ENCODE data around the gene SLMAP. TPM values are rescaled to one million over a fixed set of nuclear protein-coding genes. Genes with fewer than 3 reads are reported as not detected.

Gene SLMAP
- total and polyA plus RNA-seq, 2 of the 13 experiments (the other 11 are each of a cell fraction or from before 2014, with no cell fraction given), result 24.0 to 48.3 TPM

DNA sequence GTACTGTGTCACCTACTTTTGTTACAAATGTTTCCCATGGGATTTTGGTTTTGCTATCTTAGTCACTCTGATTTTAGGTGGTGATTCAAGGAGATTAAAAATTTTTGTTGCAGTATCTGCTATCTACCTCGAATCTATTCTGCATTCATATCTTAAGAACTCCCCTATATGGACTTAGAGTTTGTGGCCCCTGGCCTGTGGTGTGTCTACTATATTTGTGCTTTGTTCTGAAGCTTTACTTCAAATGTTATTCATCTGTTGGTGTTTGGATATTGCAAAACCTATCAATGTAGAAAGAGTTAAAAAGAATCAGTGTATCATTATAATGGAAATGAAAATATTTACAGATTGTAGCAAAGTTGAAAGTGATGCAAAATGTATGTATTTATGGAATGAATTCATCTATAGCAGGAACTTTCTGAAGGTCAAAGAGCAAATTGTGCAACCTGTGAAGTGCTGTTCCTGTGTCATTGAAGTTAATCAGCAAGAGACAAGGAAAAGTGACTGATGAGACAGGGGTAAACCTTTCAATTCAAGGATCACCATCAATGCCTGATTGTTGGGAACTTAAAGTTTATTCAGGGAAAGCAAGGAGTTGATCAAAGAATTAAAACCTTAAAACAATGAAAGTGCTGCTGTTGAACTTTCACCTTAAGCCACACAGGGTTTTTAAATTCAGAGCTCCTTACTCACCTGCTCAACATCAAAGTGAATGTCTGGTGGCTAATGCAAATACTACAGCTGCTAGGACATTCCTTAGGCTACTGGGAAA is 71.0 kb downstream of the SLMAP start (continued):
- TF ChIP-seq FOXC1 (CRISPR knock-in tag; IDR thresholded peaks at IDR 0.05; ENCODE audit: borderline replicate concordance) (no peak), NFE2L2 (IDR thresholded peaks at IDR 0.05; ENCODE audit: low read length) (no peak), DR1 (CRISPR knock-in tag; IDR thresholded peaks at IDR 0.05) (no peak), AGO2 (optimal IDR thresholded peaks at IDR 0.05; ENCODE audit: low read depth, low read length) (no peak), HMG20A (CRISPR knock-in tag; IDR thresholded peaks at IDR 0.05; ENCODE audit: borderline replicate concordance) (peak; percentile 81), ZNF75D (CRISPR knock-in tag; IDR thresholded peaks at IDR 0.05; ENCODE audit: borderline replicate concordance) (no peak), ZMYM4 (CRISPR knock-in tag; IDR thresholded peaks at IDR 0.05) (no peak), ZNF879 (CRISPR knock-in tag; IDR thresholded peaks at IDR 0.05) (no peak), SAP130 (CRISPR knock-in tag; IDR thresholded peaks at IDR 0.05; ENCODE audit: low read depth) (peak; percentile 69), MTF2 (CRISPR knock-in tag; IDR thresholded peaks at IDR 0.05; ENCODE audit: borderline replicate concordance) (no peak), ZSCAN29 (CRISPR knock-in tag; conservative IDR thresholded peaks at IDR 0.05) (no peak), ISX (CRISPR knock-in tag; conservative IDR thresholded peaks at IDR 0.05) (no peak), TSC22D2 (CRISPR knock-in tag; IDR thresholded peaks at IDR 0.05; ENCODE audit: borderline replicate concordance) (no peak), ZFX (CRISPR knock-in tag; IDR thresholded peaks at IDR 0.05; ENCODE audit: low read depth) (no peak), RBFOX2 (IDR thresholded peaks at IDR 0.05; ENCODE audit: low read depth, low read length) (no peak), ZKSCAN8 (CRISPR knock-in tag; IDR thresholded peaks at IDR 0.05; ENCODE audit: borderline replicate concordance) (peak; percentile 62; the same call in 1 of the 2 replicates), TCF7L2 (IDR thresholded peaks at IDR 0.05; ENCODE audit: low read depth, low read length) (peak; percentile 63; the same call in 1 of the 2 replicates), ZNF382 (CRISPR knock-in tag; IDR thresholded peaks at IDR 0.05; ENCODE audit: borderline replicate concordance) (no peak), BCL6 (CRISPR knock-in tag; IDR thresholded peaks at IDR 0.05) (peak; percentile 72), ZNF234 (CRISPR knock-in tag; conservative IDR thresholded peaks at IDR 0.05) (no peak), MYNN (CRISPR knock-in tag; IDR thresholded peaks at IDR 0.05; ENCODE audit: low read depth) (no peak), SRSF1 (optimal IDR thresholded peaks at IDR 0.05; ENCODE audit: low read depth, low read length) (no peak), ZSCAN25 (CRISPR knock-in tag; IDR thresholded peaks at IDR 0.05) (no peak), FOXA1 (IDR thresholded peaks at IDR 0.05) (no peak), FOXA1 (CRISPR knock-in tag; IDR thresholded peaks at IDR 0.05) (peak; percentile 26; the same call in 1 of the 2 replicates)
- TF ChIP-seq, protein P1, sequence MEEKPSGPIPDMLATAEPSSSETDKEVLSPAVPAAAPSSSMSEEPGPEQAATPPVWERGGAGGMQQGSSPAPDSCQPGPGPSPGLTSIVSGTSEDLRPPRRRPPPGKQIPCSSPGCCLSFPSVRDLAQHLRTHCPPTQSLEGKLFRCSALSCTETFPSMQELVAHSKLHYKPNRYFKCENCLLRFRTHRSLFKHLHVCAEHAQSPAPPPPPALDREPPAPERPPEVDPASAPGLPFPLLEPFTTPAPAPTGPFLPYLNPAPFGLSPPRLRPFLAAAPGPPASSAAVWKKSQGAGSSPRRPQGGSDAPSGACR (CRISPR knock-in tag; IDR thresholded peaks at IDR 0.05), result no peak
- TF ChIP-seq, protein P2, sequence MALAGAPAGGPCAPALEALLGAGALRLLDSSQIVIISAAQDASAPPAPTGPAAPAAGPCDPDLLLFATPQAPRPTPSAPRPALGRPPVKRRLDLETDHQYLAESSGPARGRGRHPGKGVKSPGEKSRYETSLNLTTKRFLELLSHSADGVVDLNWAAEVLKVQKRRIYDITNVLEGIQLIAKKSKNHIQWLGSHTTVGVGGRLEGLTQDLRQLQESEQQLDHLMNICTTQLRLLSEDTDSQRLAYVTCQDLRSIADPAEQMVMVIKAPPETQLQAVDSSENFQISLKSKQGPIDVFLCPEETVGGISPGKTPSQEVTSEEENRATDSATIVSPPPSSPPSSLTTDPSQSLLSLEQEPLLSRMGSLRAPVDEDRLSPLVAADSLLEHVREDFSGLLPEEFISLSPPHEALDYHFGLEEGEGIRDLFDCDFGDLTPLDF (CRISPR knock-in tag; IDR thresholded peaks at IDR 0.05), result no peak
- TF ChIP-seq, protein P3, sequence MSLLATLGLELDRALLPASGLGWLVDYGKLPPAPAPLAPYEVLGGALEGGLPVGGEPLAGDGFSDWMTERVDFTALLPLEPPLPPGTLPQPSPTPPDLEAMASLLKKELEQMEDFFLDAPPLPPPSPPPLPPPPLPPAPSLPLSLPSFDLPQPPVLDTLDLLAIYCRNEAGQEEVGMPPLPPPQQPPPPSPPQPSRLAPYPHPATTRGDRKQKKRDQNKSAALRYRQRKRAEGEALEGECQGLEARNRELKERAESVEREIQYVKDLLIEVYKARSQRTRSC (CRISPR knock-in tag; IDR thresholded peaks at IDR 0.05; ENCODE audit: low read depth), result no peak
- TF ChIP-seq, protein P4, sequence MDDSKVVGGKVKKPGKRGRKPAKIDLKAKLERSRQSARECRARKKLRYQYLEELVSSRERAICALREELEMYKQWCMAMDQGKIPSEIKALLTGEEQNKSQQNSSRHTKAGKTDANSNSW (CRISPR knock-in tag; IDR thresholded peaks at IDR 0.05; ENCODE audit: borderline replicate concordance), result no peak
